Transverse colon (tissue), 4 donors: Measurements from ENCODE around the gene PSD. TPM values are rescaled to one million over a fixed set of nuclear protein-coding genes. Genes with fewer than 3 reads are reported as not detected.

ENCODE experiments used
- DNase-seq: peaks from one replicate; pipeline ENCODE4 v3.0.0-alpha.2; 2019
- H3K27ac ChIP-seq, 4 donors: fragments of 200-600 bp; sonication (generic); 2 replicates each; pipeline ENCODE4 v1.5.1; 2016 to 2018; ENCODE audit warnings: inconsistent platforms in 4 of 4
- H3K27me3 ChIP-seq: fragments of 200-600 bp; sonication (generic); 2 replicates; pipeline ENCODE4 v1.5.1; 2017; ENCODE audit warnings: inconsistent platforms
- H3K36me3 ChIP-seq, 4 donors: fragments of 200-600 bp; sonication (generic); 2 replicates each; pipeline ENCODE4 v1.5.1; 2017 to 2019; ENCODE audit warnings: inconsistent platforms in 4 of 4
- H3K4me1 ChIP-seq, 4 donors: fragments of 200-600 bp; sonication (generic); 2 replicates each; pipeline ENCODE4 v1.5.1; 2017 to 2020; ENCODE audit warnings: inconsistent platforms in 4 of 4
- H3K4me3 ChIP-seq, 4 donors: fragments of 200-600 bp; sonication (generic); 1 replicate in 1 of 4; 2 replicates in 3 of 4; pipeline versions ENCODE4 v1.5.1 to v1.6.1; 2017 to 2019; ENCODE audit warnings: inconsistent platforms in 4 of 4
- H3K9me3 ChIP-seq, 2 donors: fragments of 200-600 bp; sonication (generic); 2 replicates each; pipeline ENCODE4 v1.5.1; 2017 to 2019; ENCODE audit warnings: inconsistent platforms in 2 of 2
- EP300 ChIP-seq: sonication (generic); formaldehyde crosslinking; IDR thresholded peaks from one replicate; pipeline ENCODE4 v1.6.1; 2017; ENCODE audit warnings: antibody characterized with exemption, low read depth
- POLR2A ChIP-seq: fragments of 450-650 bp; IDR thresholded peaks from one replicate; pipeline ENCODE4 v1.6.1; 2016; ENCODE audit warnings: antibody characterized with exemption, mild to moderate bottlenecking, moderate library complexity
- POLR2AphosphoS5 ChIP-seq, 3 donors: sonication (generic); formaldehyde crosslinking; IDR thresholded peaks; one replicate each; pipeline ENCODE4 v1.6.1; 2016; ENCODE audit warnings: antibody characterized with exemption in 3 of 3
- WGBS, 2 donors: methylation state at CpG; one replicate each; pipeline ENCODE4 v1.1.5; 2018; ENCODE audit warnings: low coverage in 1 of 2; 5-methylcytosine and 5-hydroxymethylcytosine counted together
- in situ Hi-C, 4 donors: fragments of 200-750 bp; cut with MboI; loops; one replicate each; pipeline versions ENCODE4 v1.15.0 to v1.15.1; 2017; ENCODE audit warnings: low sequenced_read_pairs in 3 of 4, low pct_ligation_motif_present in 1 of 4, low pct_unique_long_range_greater_than_20kb in 1 of 4
- intact Hi-C: fragments of 100-400 bp; cut with DNase I; formaldehyde crosslinking; loops from one replicate; pipeline ENCODE4 v1.15.1; 2023; ENCODE audit warnings: low total_unique reads
- total RNA-seq, 4 donors: library from RNA; depleted of rRNA; stranded (reverse); fragments of >200 nt; gene quantifications; one replicate each; pipeline ENCODE4 v1.1.0, GENCODE V29; 2016
- TF ChIP-seq, protein P1 (sequence below), 5 experiments: fragments of 200-600 bp in 3 of 5; fragments of 450-650 bp in 2 of 5; sonication (generic) in 3 of 5; IDR thresholded peaks; 1 replicate in 2 of 5; 2 replicates in 3 of 5; pipeline ENCODE4 v1.5.1; 2016 to 2017; ENCODE audit warnings: antibody characterized with exemption in 5 of 5, inconsistent platforms in 3 of 5, mild to moderate bottlenecking in 2 of 5, moderate library complexity in 1 of 5

The PSD gene
- total RNA-seq, 4 donors from 2014 or later: 38.9 to 56.1 (median 49.4) TPM

DNA sequence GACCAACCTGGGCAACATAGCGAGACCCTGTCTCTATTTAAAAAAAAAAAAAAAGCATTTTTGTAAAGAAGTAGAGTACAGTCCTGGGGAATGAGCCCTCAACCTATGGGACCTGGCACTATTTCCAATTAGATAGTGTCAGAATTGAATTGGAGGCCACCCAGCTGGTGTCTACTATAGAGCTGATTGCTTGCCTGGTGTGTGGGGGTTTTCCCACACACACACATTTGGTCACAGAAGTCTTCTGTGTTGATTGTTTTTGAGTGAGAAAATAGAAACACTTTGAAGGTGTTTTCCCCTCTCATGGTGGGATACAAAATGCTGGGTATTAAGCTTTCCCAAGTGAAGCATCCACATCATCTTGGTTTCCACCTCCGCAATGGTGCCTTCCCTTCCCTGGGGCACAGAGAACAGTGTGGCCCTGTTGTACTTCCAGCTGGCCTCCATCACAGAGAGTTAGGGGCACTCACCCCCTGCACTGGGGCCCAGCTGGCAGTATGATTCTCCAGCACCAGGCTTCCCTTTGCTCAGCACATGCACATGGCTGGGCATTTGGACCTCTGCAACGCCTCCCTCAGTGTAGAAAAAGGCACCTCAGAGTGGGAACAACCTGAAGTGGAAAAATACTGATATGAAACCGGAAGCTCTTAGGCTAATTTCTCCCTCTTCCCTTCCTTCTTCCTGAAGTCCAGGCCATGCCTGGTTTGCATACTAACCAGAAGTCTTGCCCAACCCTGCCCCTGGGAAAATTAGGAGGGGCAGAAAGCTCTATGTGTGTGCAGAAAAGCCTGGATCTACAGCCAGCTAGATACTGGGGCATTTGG lies 33.8 kb downstream of the PSD start:
- Histone ChIP-seq H3K36me3 (peaks cover 0 to 21% (median 7%) of the 10 kb centered on the region in 4 donors), H3K4me3 (no peak overlapping the region), H3K9me3 (no peaks in the 10 kb centered on the region), H3K27ac (no peak overlapping the region), H3K4me1 (peaks cover 0 to 7% (median 0%) of the 10 kb centered on the region in 4 donors), H3K27me3 (no peaks in the 10 kb centered on the region)
- in situ Hi-C loops (loop anchor here in 1 of 4 donors (25.0 kb wide), 1 partner anchor 202 kb away; no protein-coding TSS in a partner anchor), intact Hi-C loops (no loop called here)
- 67 to 70% methylated on average over 2 to 4 of the region's 4 CpGs for WGBS, 2 donors
- no peak for DNase-seq
- TF ChIP-seq POLR2AphosphoS5 (IDR thresholded peaks at IDR 0.05) (no peak), EP300 (no peak), POLR2A (no peak)
- TF ChIP-seq, protein P1, sequence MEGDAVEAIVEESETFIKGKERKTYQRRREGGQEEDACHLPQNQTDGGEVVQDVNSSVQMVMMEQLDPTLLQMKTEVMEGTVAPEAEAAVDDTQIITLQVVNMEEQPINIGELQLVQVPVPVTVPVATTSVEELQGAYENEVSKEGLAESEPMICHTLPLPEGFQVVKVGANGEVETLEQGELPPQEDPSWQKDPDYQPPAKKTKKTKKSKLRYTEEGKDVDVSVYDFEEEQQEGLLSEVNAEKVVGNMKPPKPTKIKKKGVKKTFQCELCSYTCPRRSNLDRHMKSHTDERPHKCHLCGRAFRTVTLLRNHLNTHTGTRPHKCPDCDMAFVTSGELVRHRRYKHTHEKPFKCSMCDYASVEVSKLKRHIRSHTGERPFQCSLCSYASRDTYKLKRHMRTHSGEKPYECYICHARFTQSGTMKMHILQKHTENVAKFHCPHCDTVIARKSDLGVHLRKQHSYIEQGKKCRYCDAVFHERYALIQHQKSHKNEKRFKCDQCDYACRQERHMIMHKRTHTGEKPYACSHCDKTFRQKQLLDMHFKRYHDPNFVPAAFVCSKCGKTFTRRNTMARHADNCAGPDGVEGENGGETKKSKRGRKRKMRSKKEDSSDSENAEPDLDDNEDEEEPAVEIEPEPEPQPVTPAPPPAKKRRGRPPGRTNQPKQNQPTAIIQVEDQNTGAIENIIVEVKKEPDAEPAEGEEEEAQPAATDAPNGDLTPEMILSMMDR (IDR thresholded peaks at IDR 0.05): no peak

DNA sequence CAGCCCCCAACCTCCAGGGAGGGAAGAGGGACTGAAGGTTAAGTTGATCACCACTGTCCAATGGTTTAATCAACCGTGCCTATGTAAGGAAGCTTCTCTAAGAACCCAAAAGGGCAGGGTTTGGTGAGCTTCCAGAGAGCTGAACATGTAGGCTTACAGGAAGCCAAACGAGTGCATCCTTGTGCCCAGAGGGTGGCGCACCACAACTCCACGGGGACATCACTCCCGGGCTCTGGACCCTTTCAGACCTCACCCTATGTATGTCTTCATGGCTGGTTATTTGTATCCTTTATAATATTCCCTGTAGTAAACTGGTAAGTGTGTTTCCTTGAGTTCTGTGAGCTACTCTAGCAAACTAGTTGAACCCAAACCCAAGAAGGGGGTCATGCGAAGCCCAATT lies 34.5 kb downstream of the PSD start:
- no peak overlapping the region for H3K4me3 ChIP-seq
- in situ Hi-C loops: loop anchor here in 1 of 4 donors (25.0 kb wide), 1 partner anchor 203 kb away; no protein-coding TSS in a partner anchor
- no peak for TF ChIP-seq POLR2A
- TF ChIP-seq, protein P1 (IDR thresholded peaks at IDR 0.05): no peak
- no peak for TF ChIP-seq EP300
- TF ChIP-seq POLR2AphosphoS5 (IDR thresholded peaks at IDR 0.05): no peak
- WGBS, 2 donors: 53% methylated on average over 6 of the region's 6 CpGs; no CpG with 5 or more reads in 1 of the 2 donors
- H3K27ac ChIP-seq: no peak overlapping the region
- peaks cover 0 to 7% (median 0%) of the 10 kb centered on the region in 4 donors for H3K4me1 ChIP-seq
- H3K36me3 ChIP-seq: peaks cover 0 to 29% (median 11%) of the 10 kb centered on the region in 4 donors
- intact Hi-C loops: no loop called here
- no peaks in the 10 kb centered on the region for H3K27me3 ChIP-seq
- DNase-seq: peak; percentile 11
- H3K9me3 ChIP-seq: no peaks in the 10 kb centered on the region

DNA sequence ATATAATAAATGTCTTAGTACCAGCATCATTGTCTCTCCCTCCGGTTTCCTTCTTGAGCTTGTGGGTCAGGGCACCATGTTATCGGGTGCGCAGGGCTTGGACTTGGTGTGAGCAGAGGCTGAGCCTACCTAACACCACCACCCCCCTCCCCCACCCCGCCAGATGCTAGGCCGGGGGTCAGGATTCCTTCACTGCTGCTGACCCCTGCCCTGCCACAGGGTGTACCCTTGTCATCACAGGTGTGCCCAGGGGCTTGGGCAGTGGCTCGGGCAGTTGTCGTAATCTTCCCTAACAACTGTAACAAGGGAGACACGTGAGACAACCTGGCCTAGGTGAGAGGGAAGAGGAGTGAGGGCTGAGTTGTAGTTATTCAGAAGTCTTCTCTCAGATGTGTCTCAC lies 35.7 kb downstream of the PSD start:
- Histone ChIP-seq H3K9me3 (no peaks in the 10 kb centered on the region), H3K27ac (no peak overlapping the region), H3K36me3 (peaks cover 0 to 38% (median 16%) of the 10 kb centered on the region in 4 donors), H3K4me1 (peaks cover 0 to 7% (median 0%) of the 10 kb centered on the region in 4 donors), H3K4me3 (no peak overlapping the region), H3K27me3 (no peaks in the 10 kb centered on the region)
- intact Hi-C loops (no loop called here), in situ Hi-C loops (loop anchor here in 1 of 4 donors (25.0 kb wide), 1 partner anchor 204 kb away; no protein-coding TSS in a partner anchor)
- DNase-seq: no peak
- WGBS, 2 donors: 89% methylated on average over 8 of the region's 8 CpGs; no CpG with 5 or more reads in 1 of the 2 donors
- TF ChIP-seq EP300 (no peak), POLR2AphosphoS5 (IDR thresholded peaks at IDR 0.05) (no peak), POLR2A (no peak)
- TF ChIP-seq, protein P1 (IDR thresholded peaks at IDR 0.05): no peak

DNA sequence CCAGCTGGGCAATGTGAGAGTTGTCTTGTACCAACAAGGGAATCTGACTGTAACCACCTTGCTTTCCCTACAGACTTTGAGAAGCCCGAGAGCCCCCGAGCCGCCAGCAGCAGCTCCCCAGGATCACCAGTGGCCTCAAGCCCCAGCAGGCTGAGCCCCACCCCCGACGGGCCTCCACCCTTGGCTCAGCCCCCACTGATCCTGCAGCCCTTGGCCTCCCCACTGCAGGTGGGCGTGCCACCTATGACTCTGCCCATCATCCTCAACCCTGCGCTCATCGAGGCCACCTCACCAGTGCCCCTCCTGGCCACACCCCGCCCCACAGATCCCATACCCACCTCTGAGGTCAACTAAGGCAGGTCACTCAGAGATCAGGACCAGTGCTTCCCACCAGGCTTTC lies 36.6 kb downstream of the PSD start:
- TF ChIP-seq EP300 (no peak), POLR2A (no peak), POLR2AphosphoS5 (IDR thresholded peaks at IDR 0.05) (no peak)
- TF ChIP-seq, protein P1 (IDR thresholded peaks at IDR 0.05): no peak
- no peaks in the 10 kb centered on the region for H3K27me3 ChIP-seq
- H3K4me3 ChIP-seq: no peak overlapping the region
- no peak overlapping the region for H3K27ac ChIP-seq
- no peaks in the 10 kb centered on the region for H3K9me3 ChIP-seq
- DNase-seq: no peak
- H3K4me1 ChIP-seq: peaks cover 0 to 7% (median 0%) of the 10 kb centered on the region in 4 donors
- 89% methylated on average over 9 of the region's 9 CpGs; no CpG with 5 or more reads in 1 of the 2 donors for whole genome bisulfite sequencing, 2 donors
- in situ Hi-C loops (loop anchor here in 1 of 4 donors (25.0 kb wide), 1 partner anchor 205 kb away; no protein-coding TSS in a partner anchor), intact Hi-C loops (no loop called here)
- peaks cover 0 to 40% (median 20%) of the 10 kb centered on the region in 4 donors for H3K36me3 ChIP-seq
